Left lung (tissue), 10 donors: ENCODE data around the gene GREB1. TPM values are rescaled to one million over a fixed set of nuclear protein-coding genes. Genes with fewer than 3 reads are reported as not detected.

ENCODE experiments used
- ATAC-seq: fragments of 200-7000 bp; cut with Tn5 transposase; one replicate; pipeline ENCODE4 v1.9.1; 2020; ENCODE audit warnings: moderate library complexity
- DNase-seq, 4 donors: peaks; one replicate each; pipeline ENCODE4 v3.0.0-alpha.2; 2013 to 2020
- H3K27ac ChIP-seq, 2 donors: fragments of 200-600 bp; sonication (generic) in 1 of 2; one replicate each; pipeline versions ENCODE4 v1.5.0 to v1.8.0; 2020 to 2021
- H3K27me3 ChIP-seq, 2 donors: fragments of 200-600 bp; sonication (generic) in 1 of 2; one replicate each; pipeline versions ENCODE4 v1.5.0 to v1.8.0; 2020 to 2021
- H3K36me3 ChIP-seq, 2 donors: fragments of 200-600 bp; sonication (generic) in 1 of 2; one replicate each; pipeline versions ENCODE4 v1.5.0 to v1.8.0; 2020 to 2021
- H3K4me1 ChIP-seq, 2 donors: fragments of 200-600 bp; one replicate each; pipeline ENCODE4 v1.8.0; 2021
- H3K4me3 ChIP-seq, 2 donors: fragments of 200-600 bp; sonication (generic) in 1 of 2; one replicate each; pipeline versions ENCODE4 v1.5.0 to v1.8.0; 2020 to 2021; ENCODE audit warnings: mild to moderate bottlenecking in 1 of 2
- H3K9me3 ChIP-seq, 2 donors: fragments of 200-600 bp; sonication (generic) in 1 of 2; one replicate each; pipeline versions ENCODE4 v1.5.0 to v1.8.0; 2020 to 2021
- intact Hi-C, 2 donors: fragments of 100-400 bp; cut with DNase I; formaldehyde crosslinking; loops; one replicate each; pipeline versions ENCODE4 v1.11.2 to v1.14.2; 2022
- polyA plus RNA-seq, 6 donors: library from polyadenylated mRNA; unstranded; fragments of 120-200 nt; gene quantifications; one replicate each; pipeline ENCODE4 v1.2.1, GENCODE V29; 2013; ENCODE audit not compliant: insufficient read length in 6 of 6
- total RNA-seq, 2 donors: library from RNA; stranded (reverse); fragmentation: NEBNext Ultra II Directional; extraction: Animal tissue kit (Norgen Biotek cat#: 25700); gene quantifications; one replicate each; pipeline ENCODE4 v1.2.1, GENCODE V29; 2021
- TF ChIP-seq, protein P1 (sequence below), 2 donors: fragments of 200-600 bp; sonication (generic) in 1 of 2; IDR thresholded peaks; one replicate each; pipeline versions ENCODE4 v1.5.0 to v1.8.0; 2021; ENCODE audit warnings: antibody characterized with exemption in 2 of 2
- donor health status: DM: no; HTN: yes; CAD: no.
- donor health status: DM: no; HTN: no; CAD: no.

The GREB1 gene
- total and polyA plus RNA-seq, 8 donors, result 1.6 to 19.1 (median 12.7) TPM

DNA sequence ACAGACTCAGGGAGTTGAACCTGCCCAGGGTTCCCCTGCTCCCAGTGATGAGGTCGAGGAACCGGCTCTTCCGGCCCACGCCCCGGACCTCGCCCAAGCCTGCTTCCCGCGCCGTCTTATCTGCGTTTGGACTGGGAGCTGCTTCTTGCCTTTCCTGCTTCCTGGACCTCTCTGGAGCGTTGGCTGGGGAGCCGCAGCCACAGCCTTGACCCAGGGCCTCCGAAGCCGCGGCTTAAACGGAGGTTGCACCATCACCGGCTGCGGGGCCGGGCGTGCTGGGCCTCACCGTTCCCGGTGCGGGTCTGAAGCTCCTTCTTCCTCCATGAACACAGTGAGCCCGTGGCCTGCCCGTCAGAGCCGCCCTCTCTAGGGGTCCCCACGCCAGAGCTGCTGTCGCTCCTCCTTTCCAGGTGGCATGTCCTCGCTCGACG is 122.8 kb downstream of the GREB1 start:
- TF ChIP-seq, protein P1, sequence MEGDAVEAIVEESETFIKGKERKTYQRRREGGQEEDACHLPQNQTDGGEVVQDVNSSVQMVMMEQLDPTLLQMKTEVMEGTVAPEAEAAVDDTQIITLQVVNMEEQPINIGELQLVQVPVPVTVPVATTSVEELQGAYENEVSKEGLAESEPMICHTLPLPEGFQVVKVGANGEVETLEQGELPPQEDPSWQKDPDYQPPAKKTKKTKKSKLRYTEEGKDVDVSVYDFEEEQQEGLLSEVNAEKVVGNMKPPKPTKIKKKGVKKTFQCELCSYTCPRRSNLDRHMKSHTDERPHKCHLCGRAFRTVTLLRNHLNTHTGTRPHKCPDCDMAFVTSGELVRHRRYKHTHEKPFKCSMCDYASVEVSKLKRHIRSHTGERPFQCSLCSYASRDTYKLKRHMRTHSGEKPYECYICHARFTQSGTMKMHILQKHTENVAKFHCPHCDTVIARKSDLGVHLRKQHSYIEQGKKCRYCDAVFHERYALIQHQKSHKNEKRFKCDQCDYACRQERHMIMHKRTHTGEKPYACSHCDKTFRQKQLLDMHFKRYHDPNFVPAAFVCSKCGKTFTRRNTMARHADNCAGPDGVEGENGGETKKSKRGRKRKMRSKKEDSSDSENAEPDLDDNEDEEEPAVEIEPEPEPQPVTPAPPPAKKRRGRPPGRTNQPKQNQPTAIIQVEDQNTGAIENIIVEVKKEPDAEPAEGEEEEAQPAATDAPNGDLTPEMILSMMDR (IDR thresholded peaks at IDR 0.05), result no peak
- ATAC-seq (no peak), DNase-seq (peak in 1 of 4 donors; percentile 79)
- no peak overlapping the region for H3K27ac ChIP-seq
- intact Hi-C loops, result no loop called here
- no peaks in the 10 kb centered on the region for H3K36me3 ChIP-seq
- peaks cover 0 to 32% of the 10 kb centered on the region in 2 donors for H3K27me3 ChIP-seq
- no peaks in the 10 kb centered on the region for H3K4me1 ChIP-seq
- H3K4me3 ChIP-seq, result no peak overlapping the region
- no peaks in the 10 kb centered on the region for H3K9me3 ChIP-seq

DNA sequence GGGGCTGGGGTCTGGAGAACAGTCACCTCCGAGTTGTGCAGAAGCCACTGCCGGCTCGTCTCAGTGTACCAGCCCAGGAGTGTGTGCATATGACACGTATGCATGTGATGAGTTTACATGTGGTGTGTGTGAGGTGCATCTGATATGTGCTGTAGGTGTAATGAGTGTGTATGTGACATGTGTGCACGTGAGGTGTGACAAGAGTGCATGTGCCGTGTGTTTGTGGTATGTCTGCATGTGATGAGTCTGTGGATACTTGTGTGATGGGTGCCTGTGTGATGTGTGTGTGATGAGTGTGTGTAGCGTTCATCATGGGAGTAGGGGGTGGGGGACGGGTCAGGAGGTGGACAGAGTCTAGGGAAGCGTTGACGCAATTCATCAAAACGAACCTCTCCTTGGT is 123.3 kb downstream of the GREB1 start:
- ATAC-seq (no peak), DNase-seq (no peak)
- H3K9me3 ChIP-seq, result no peaks in the 10 kb centered on the region
- H3K27ac ChIP-seq, result no peak overlapping the region
- H3K27me3 ChIP-seq, result peaks cover 0 to 37% of the 10 kb centered on the region in 2 donors
- intact Hi-C loops, result no loop called here
- H3K36me3 ChIP-seq, result no peaks in the 10 kb centered on the region
- TF ChIP-seq, protein P1 (IDR thresholded peaks at IDR 0.05), result no peak
- no peak overlapping the region for H3K4me3 ChIP-seq
- no peaks in the 10 kb centered on the region for H3K4me1 ChIP-seq

DNA sequence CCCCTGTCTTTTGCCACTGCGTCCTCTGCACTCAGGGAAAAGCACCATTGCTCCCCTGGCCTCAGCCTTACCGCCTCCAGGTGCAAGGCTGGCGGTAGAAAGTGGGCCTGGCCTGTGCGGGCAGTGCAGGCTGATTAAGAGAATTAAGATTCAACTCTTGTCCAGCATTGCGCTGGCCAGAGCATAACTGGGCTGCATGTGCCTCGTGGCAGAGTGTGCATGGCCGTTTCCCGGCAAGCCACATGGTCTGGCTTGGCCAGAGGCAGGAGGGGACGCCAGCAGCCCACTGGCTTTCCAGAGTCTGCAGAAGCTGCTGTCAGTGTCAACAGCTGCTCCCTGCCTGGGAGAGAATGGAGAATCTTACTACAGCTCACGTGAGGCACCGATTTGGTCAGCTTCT is 123.8 kb downstream of the GREB1 start:
- Histone ChIP-seq H3K4me1 (no peaks in the 10 kb centered on the region), H3K9me3 (peaks cover 0 to 1% of the 10 kb centered on the region in 2 donors), H3K36me3 (no peaks in the 10 kb centered on the region), H3K27ac (no peak overlapping the region), H3K4me3 (no peak overlapping the region), H3K27me3 (peaks cover 0 to 38% of the 10 kb centered on the region in 2 donors)
- TF ChIP-seq, protein P1 (IDR thresholded peaks at IDR 0.05), result no peak
- intact Hi-C loops, result no loop called here
- no peak for ATAC-seq
- DNase-seq, result no peak

DNA sequence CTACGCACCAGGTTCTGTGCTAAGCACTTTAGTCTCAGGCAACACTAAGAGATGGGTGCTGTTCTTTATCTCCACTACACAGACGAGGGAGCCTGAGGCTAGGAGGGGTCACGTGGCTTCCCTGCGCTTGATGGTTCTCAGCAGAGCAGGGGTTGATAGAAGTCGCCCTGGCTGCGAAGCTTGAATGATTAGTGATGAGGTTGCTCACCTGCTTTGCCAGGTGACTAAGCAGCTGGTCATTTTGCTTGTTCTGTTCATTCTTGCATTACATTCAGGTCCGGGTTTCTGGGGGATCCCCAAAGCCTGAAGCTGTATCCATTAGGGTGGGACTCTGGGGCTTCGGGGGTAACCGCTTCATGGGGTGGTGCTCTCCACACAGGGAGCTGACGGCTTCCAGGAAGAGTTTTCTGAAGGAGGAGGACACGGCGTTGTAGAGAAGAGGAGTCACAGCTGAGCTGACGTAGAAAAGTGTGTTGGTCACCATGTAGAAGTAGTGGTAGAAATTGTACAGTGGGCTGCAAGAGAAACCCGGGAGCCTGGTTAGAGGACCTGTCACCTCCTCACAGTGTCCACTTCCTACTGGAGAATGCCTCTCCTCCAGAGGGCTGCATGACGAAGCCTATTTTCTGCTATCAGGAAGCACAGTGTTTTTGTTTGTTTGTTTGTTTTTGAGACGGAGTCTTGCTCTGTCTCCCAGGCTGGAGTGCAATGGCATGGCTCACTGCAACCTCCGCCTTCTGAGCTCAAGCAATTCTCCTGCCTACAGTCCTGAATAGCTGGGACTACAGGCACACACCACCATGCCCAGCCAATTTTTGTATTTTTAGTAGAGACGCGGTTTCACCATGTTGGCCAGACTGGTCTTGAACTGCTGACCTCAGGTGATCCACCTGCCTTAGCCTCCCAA is 124.6 kb downstream of the GREB1 start:
- TF ChIP-seq, protein P1 (IDR thresholded peaks at IDR 0.05), result no peak
- Histone ChIP-seq H3K4me3 (no peak overlapping the region), H3K36me3 (no peaks in the 10 kb centered on the region), H3K4me1 (no peaks in the 10 kb centered on the region), H3K27ac (no peak overlapping the region), H3K9me3 (peaks cover 0 to 4% of the 10 kb centered on the region in 2 donors), H3K27me3 (peaks cover 0 to 38% of the 10 kb centered on the region in 2 donors)
- no peak for ATAC-seq
- intact Hi-C loops, result no loop called here
- DNase-seq, result no peak

DNA sequence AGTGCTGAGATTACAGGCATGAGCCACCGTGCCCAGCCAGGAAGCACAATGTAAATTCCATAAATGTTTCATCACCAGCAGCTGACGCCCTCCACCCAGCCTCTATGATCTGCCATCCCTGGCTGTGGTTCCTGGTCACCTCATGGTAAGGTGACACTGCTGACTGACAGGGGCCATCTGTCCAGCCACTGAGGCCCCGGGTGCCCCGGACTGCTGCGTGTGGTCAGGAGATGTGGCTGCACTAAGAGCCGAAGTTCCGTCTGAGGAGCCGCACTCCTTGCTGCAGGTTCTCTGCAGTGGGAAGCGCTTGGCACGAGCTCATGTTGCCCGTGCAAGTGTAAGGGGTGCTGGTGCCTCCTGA is 125.2 kb downstream of the GREB1 start:
- ATAC-seq (no peak), DNase-seq (no peak)
- Histone ChIP-seq H3K27ac (no peak overlapping the region), H3K4me1 (no peaks in the 10 kb centered on the region), H3K36me3 (no peaks in the 10 kb centered on the region), H3K27me3 (peaks cover 0 to 38% of the 10 kb centered on the region in 2 donors), H3K4me3 (no peak overlapping the region), H3K9me3 (peaks cover 0 to 4% of the 10 kb centered on the region in 2 donors)
- TF ChIP-seq, protein P1 (IDR thresholded peaks at IDR 0.05), result no peak
- intact Hi-C loops, result no loop called here
